Measurements from ENCODE around the gene PPP6R3.
"Not testable (repeated sequence)": the region's sequence is repeated elsewhere in the genome, so short reads cannot be mapped to it uniquely, and the experiment has no call there.

DNA sequence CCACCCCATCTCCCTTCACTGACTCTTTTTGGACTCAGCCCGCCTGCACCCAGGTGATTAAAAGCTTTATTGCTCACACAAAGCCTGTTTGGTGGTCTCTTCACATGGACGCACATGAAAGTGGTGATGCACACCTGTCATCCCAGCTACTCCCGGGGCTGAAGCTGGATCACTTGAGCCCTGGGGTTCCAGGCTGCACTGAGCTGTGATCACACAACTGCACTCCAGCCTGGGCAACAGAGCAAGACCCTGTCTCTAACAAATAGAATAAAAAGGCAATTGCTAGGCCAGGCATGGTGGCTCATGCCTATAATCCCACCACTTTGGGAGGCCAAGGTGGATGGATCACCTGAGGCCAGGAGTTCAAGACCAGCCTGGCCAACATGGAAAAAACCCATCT lies 178.8 kb downstream of the PPP6R3 start:
- TF ChIP-seq POLR2A, CTCF (IDR thresholded peaks at IDR 0.05): not testable (repeated sequence)

Measured in esophagus squamous epithelium (tissue), 4 donors.